Endothelial cell of umbilical vein (primary cell): ENCODE results near the gene SLC5A12. TPM values are rescaled to one million over a fixed set of nuclear protein-coding genes. Genes with fewer than 3 reads are reported as not detected.

Experiments
- BruUV-seq: library from RNA; stranded (reverse); fragments of 400-500 nt; replicated peaks from 2 replicates; lab custom pipeline; 2021; lab: Mats Ljungman, UMichigan
- CTCF ChIA-PET: fragments of 300-600, 350-600 bp; sonication (Branson Sonifier 250); formaldehyde crosslinking; loops from one replicate; lab custom pipeline; 2021; ENCODE audit warnings: antibody characterized with exemption, inconsistent platforms; lab: Charles Lee
- POLR2A ChIA-PET: fragments of 300-600, 350-600 bp; sonication (Branson Sonifier 250); formaldehyde crosslinking; loops from one replicate; lab custom pipeline; 2021; ENCODE audit warnings: antibody characterized with exemption, inconsistent platforms; lab: Charles Lee
- DNase-seq: peaks from one replicate; pipeline ENCODE4 v3.0.0-alpha.2; 2011; ENCODE audit warnings: low read depth, low spot score
- FAIRE-seq: peaks from 2 replicates; lab custom pipeline; 2011; peaks lifted over from hg19 to GRCh38; lab: Jason Lieb, UNC
- H2AFZ ChIP-seq: 2 replicates; pipeline ENCODE4 v1.6.0; 2012; ENCODE audit warnings: low read depth, low read length, control low read depth, inconsistent platforms
- H3K27ac ChIP-seq: 2 replicates; pipeline ENCODE4 v1.5.1; 2011; ENCODE audit warnings: low read depth, mild to moderate bottlenecking, control low read depth, low read length, moderate library complexity; ENCODE audit not compliant: insufficient read depth
- H3K27me3 ChIP-seq, 2 experiments: 2 replicates each; pipeline versions ENCODE4 v1.6.0 to v1.6.1; 2011; ENCODE audit warnings: low read length in 2 of 2, mixed read lengths in 1 of 2; ENCODE audit not compliant: control insufficient read depth in 2 of 2, insufficient read depth in 2 of 2
- H3K36me3 ChIP-seq, 2 experiments: 2 replicates in 1 of 2; 3 replicates in 1 of 2; pipeline ENCODE4 v1.5.1; 2011; ENCODE audit warnings: low read length in 2 of 2, mild to moderate bottlenecking in 1 of 2, moderate library complexity in 1 of 2; ENCODE audit not compliant: control insufficient read depth in 2 of 2, insufficient read depth in 2 of 2; ENCODE audit errors: extremely low read depth in 1 of 2
- H3K4me1 ChIP-seq: 3 replicates; pipeline ENCODE4 v1.5.1; 2011; ENCODE audit warnings: mild to moderate bottlenecking, low read length; ENCODE audit not compliant: control insufficient read depth, insufficient read depth; ENCODE audit errors: extremely low read depth
- H3K4me2 ChIP-seq: 2 replicates; pipeline ENCODE4 v1.6.1; 2011; ENCODE audit warnings: low read length, control low read depth, mixed read lengths; ENCODE audit not compliant: insufficient read depth
- H3K4me3 ChIP-seq, 3 experiments: fragments of 200-600 bp in 1 of 3; sonication (generic), shearing (Covaris generic) in 1 of 3; replicated peaks in 1 of 3; 2 replicates each; pipeline ENCODE4 v1.5.1; 2011 to 2016; ENCODE audit warnings: control low read depth in 3 of 3, low read length in 3 of 3, mild to moderate bottlenecking in 2 of 3, inconsistent platforms in 1 of 3, low read depth in 1 of 3, moderate library complexity in 1 of 3; ENCODE audit not compliant: insufficient read depth in 1 of 3
- H3K79me2 ChIP-seq: 2 replicates; pipeline ENCODE4 v1.6.0; 2012; ENCODE audit warnings: low read length, inconsistent platforms; ENCODE audit not compliant: control insufficient read depth, insufficient read depth
- H3K9ac ChIP-seq: replicated peaks from 2 replicates; pipeline ENCODE3; 2011; ENCODE audit warnings: low read length, control low read depth; ENCODE audit not compliant: insufficient read depth; ENCODE audit errors: extremely low read depth
- H3K9me1 ChIP-seq: replicated peaks from 3 replicates; pipeline ENCODE4 v1.6.0; 2011; ENCODE audit warnings: mild to moderate bottlenecking, low read length; ENCODE audit not compliant: control insufficient read depth, insufficient read depth; ENCODE audit errors: extremely low read depth
- H3K9me3 ChIP-seq: replicated peaks from 2 replicates; pipeline ENCODE4 v1.5.1; 2012; ENCODE audit warnings: low read length, inconsistent platforms; ENCODE audit not compliant: control insufficient read depth, insufficient read depth
- H4K20me1 ChIP-seq: replicated peaks from 2 replicates; pipeline ENCODE3; 2011; ENCODE audit warnings: mild to moderate bottlenecking, low read length; ENCODE audit not compliant: control insufficient read depth, insufficient read depth; ENCODE audit errors: extremely low read depth
- EZH2 ChIP-seq: IDR thresholded peaks from 2 replicates; pipeline ENCODE4 v1.6.1; 2012; ENCODE audit warnings: borderline replicate concordance, low read depth, mild to moderate bottlenecking, moderate library complexity, low read length, inconsistent platforms; ENCODE audit not compliant: severe bottlenecking
- GATA2 ChIP-seq: IDR thresholded peaks from 2 replicates; pipeline ENCODE4 v1.7.0; 2011; ENCODE audit warnings: low read depth, mild to moderate bottlenecking, moderate library complexity, mixed read lengths, low read length; ENCODE audit not compliant: insufficient read length, insufficient read depth
- MYC ChIP-seq: IDR thresholded peaks from one replicate; pipeline ENCODE4 v1.6.1; 2011; ENCODE audit warnings: mild to moderate bottlenecking, low read depth, low read length
- POLR2A ChIP-seq: IDR thresholded peaks from 2 replicates; pipeline ENCODE4 v1.6.1; 2012; ENCODE audit warnings: low read depth, mild to moderate bottlenecking, control low read depth, low read length
- POLR2AphosphoS5 ChIP-seq: IDR thresholded peaks from 2 replicates; pipeline ENCODE4 v1.6.1; 2012; ENCODE audit warnings: low read depth, mild to moderate bottlenecking, control low read depth, low read length, moderate library complexity; ENCODE audit not compliant: insufficient read depth
- dilution Hi-C: fragments of 300-500 bp; cut with MboI; formaldehyde crosslinking; loops from one replicate; pipeline ENCODE4 v1.15.0; 2019; ENCODE audit warnings: low sequenced_read_pairs; ENCODE audit not compliant: extremely low pct_ligation_motif_present
- intact Hi-C: fragments of 100-400 bp; cut with micrococcal nuclease; formaldehyde crosslinking; loops from one replicate; pipeline ENCODE4 v1.10.0; 2022
- polyA plus RNA-seq, 4 experiments: library from polyadenylated mRNA; depleted of rRNA in 3 of 4; stranded (reverse) in 3 of 4; unstranded in 1 of 4; fragments of >200 nt; gene quantifications; 2 replicates each; pipeline versions ENCODE4 v1.2.1 to v1.2.3, GENCODE V29; 2011 to 2012; ENCODE audit warnings: missing spikeins in 1 of 4
- total RNA-seq: library from RNA; stranded (reverse); gene quantifications from 2 replicates; pipeline ENCODE4 v1.2.3, GENCODE V29; 2021
- TF ChIP-seq, protein P1 (sequence below), 2 donors: IDR thresholded peaks; 1 replicate in 1 of 2; 2 replicates in 1 of 2; pipeline ENCODE4 v1.5.1; 2011; ENCODE audit warnings: low read length in 2 of 2, mild to moderate bottlenecking in 2 of 2, moderate library complexity in 2 of 2, control low read depth in 1 of 2, inconsistent platforms in 1 of 2, low read depth in 1 of 2; ENCODE audit not compliant: insufficient read depth in 1 of 2; ENCODE audit errors: extremely low read depth in 1 of 2
- TF ChIP-seq, protein P2 (sequence below): IDR thresholded peaks from 2 replicates; pipeline ENCODE4 v1.6.1; 2011; ENCODE audit not compliant: insufficient read depth, insufficient read length

SLC5A12 gene
- total and polyA plus RNA-seq, 2 donors (not counting 3 experiments of a cell fraction or from before 2014, with no cell fraction given), result not detected

DNA sequence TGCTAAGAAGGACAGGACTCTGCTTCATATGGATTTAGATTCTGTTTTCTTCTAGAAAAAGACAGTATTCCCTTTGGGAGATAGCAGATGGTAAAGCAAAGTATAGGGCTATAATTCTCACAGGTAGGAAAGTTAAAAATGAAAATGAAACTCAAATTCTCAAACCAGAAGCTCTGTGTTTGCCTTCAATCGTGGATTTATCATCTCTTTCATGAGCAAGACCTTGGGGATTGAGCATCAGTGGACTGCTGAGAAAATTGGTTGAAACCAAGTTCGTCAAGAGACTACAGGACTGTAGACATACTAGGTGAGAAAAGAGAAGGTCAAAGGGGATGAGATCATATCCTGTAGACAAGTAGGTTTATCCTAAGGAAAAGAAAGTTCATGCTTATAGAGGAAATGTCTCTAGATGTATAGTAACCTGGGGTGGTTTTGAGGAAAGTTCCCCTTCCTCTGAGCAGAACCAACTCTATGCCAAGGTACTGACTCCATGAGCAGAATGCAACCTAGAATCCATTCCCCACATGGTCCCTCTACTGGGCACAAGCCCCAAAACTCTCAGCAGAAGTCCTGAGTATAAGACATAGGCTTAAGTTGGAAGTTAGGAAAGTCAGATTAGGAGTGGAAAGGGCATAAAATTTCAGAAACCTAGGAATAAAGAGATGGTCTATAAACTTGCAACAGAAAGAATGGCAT is 46.5 kb downstream of the SLC5A12 start:
- CTCF ChIA-PET, result no interaction called here
- FAIRE-seq (no peak), DNase-seq (no peak)
- Histone ChIP-seq H3K9me3 (no peaks in the 10 kb centered on the region), H3K27me3 (no peaks in the 10 kb centered on the region), H3K9ac (no peak overlapping the region), H3K27ac (no peak overlapping the region), H3K4me1 (no peaks in the 10 kb centered on the region), H3K4me3 (no peak overlapping the region), H4K20me1 (no peaks in the 10 kb centered on the region), H3K79me2 (no peaks in the 10 kb centered on the region), H2AFZ (no peak overlapping the region), H3K9me1 (no peaks in the 10 kb centered on the region), H3K36me3 (no peaks in the 10 kb centered on the region), H3K4me2 (no peak overlapping the region)
- intact Hi-C loops (no loop called here), dilution Hi-C loops (no loop called here)
- TF ChIP-seq EZH2 (no peak), POLR2A (no peak), POLR2AphosphoS5 (no peak), GATA2 (no peak), MYC (no peak)
- TF ChIP-seq, protein P1, sequence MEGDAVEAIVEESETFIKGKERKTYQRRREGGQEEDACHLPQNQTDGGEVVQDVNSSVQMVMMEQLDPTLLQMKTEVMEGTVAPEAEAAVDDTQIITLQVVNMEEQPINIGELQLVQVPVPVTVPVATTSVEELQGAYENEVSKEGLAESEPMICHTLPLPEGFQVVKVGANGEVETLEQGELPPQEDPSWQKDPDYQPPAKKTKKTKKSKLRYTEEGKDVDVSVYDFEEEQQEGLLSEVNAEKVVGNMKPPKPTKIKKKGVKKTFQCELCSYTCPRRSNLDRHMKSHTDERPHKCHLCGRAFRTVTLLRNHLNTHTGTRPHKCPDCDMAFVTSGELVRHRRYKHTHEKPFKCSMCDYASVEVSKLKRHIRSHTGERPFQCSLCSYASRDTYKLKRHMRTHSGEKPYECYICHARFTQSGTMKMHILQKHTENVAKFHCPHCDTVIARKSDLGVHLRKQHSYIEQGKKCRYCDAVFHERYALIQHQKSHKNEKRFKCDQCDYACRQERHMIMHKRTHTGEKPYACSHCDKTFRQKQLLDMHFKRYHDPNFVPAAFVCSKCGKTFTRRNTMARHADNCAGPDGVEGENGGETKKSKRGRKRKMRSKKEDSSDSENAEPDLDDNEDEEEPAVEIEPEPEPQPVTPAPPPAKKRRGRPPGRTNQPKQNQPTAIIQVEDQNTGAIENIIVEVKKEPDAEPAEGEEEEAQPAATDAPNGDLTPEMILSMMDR (IDR thresholded peaks at IDR 0.05; ENCODE audit: extremely low read depth in 1 of 2, insufficient read depth in 1 of 2, low read depth in 1 of 2, low read length in 2 of 2), result no peak
- TF ChIP-seq, protein P2, sequence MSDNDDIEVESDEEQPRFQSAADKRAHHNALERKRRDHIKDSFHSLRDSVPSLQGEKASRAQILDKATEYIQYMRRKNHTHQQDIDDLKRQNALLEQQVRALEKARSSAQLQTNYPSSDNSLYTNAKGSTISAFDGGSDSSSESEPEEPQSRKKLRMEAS, result no peak
- no TSS peak for BruUV-seq
- POLR2A ChIA-PET, result no interaction called here
